Esophagus muscularis mucosa (tissue), 4 donors: ENCODE results near the gene BRCA1. TPM values are rescaled to one million over a fixed set of nuclear protein-coding genes. Genes with fewer than 3 reads are reported as not detected.
"Not testable (repeated sequence)": the region's sequence is repeated elsewhere in the genome, so short reads cannot be mapped to it uniquely, and the experiment has no call there.

Source experiments
- DNase-seq: peaks from one replicate; pipeline ENCODE4 v3.0.0-alpha.2; 2017; ENCODE audit errors: extremely low spot score
- H3K27ac ChIP-seq, 4 donors: fragments of 200-600 bp; sonication (generic); replicated peaks in 1 of 4; 1 replicate in 3 of 4; 2 replicates in 1 of 4; pipeline ENCODE4 v1.5.1; 2016 to 2019; ENCODE audit warnings: mild to moderate bottlenecking in 1 of 4
- H3K27me3 ChIP-seq, 4 donors: fragments of 200-600 bp; sonication (generic); one replicate each; pipeline versions ENCODE4 v1.5.1 to v1.6.0; 2016 to 2019
- H3K36me3 ChIP-seq, 4 donors: fragments of 200-600 bp; sonication (generic); one replicate each; pipeline ENCODE4 v1.5.1; 2016 to 2019
- H3K4me1 ChIP-seq, 4 donors: fragments of 200-600 bp; sonication (generic); one replicate each; pipeline ENCODE4 v1.5.1; 2016 to 2019
- H3K4me3 ChIP-seq, 4 donors: fragments of 200-600 bp; sonication (generic); 1 replicate in 2 of 4; 2 replicates in 2 of 4; pipeline ENCODE4 v1.5.1; 2016 to 2019; ENCODE audit warnings: mild to moderate bottlenecking in 4 of 4, moderate library complexity in 1 of 4
- H3K9me3 ChIP-seq, 4 donors: fragments of 200-600 bp; sonication (generic); 1 replicate in 3 of 4; 2 replicates in 1 of 4; pipeline ENCODE4 v1.5.1; 2016 to 2019
- CTCF ChIP-seq, 3 experiments: fragments of 200-600 bp in 2 of 3; fragments of 450-650 bp in 1 of 3; sonication (generic) in 2 of 3; IDR thresholded peaks; one replicate each; pipeline ENCODE4 v1.5.1; 2017 to 2019; ENCODE audit warnings: antibody characterized with exemption in 3 of 3, mild to moderate bottlenecking in 2 of 3, moderate library complexity in 1 of 3
- EP300 ChIP-seq: sonication (generic); formaldehyde crosslinking; IDR thresholded peaks from one replicate; pipeline ENCODE4 v1.6.1; 2017; ENCODE audit warnings: antibody characterized with exemption
- POLR2A ChIP-seq: fragments of 450-650 bp; IDR thresholded peaks from one replicate; pipeline ENCODE4 v1.6.1; 2017; ENCODE audit warnings: antibody characterized with exemption, moderate library complexity, mild to moderate bottlenecking, low read depth
- POLR2AphosphoS5 ChIP-seq, 2 donors: sonication (generic); formaldehyde crosslinking; IDR thresholded peaks; one replicate each; pipeline ENCODE4 v1.6.1; 2017; ENCODE audit warnings: antibody characterized with exemption in 2 of 2
- WGBS: methylation state at CpG from one replicate; pipeline ENCODE4 v1.1.5; 2018; 5-methylcytosine and 5-hydroxymethylcytosine counted together
- intact Hi-C: fragments of 100-400 bp; cut with DNase I; formaldehyde crosslinking; loops from one replicate; pipeline ENCODE4 v1.15.1; 2023
- total RNA-seq, 4 donors: library from RNA; depleted of rRNA; stranded (reverse); fragments of >200 nt; gene quantifications; one replicate each; pipeline versions ENCODE4 v1.1.0 to v1.2.1, GENCODE V29; 2016

The BRCA1 gene
- total RNA-seq, 4 donors from 2014 or later, result 3.1 to 7.6 (median 4.7) TPM

GRCh38 chr17:43140396-43141332, 15.5 kb upstream of the BRCA1 start:
- H3K4me3 ChIP-seq, result no peak overlapping the region
- TF ChIP-seq EP300, result no peak
- no peak for TF ChIP-seq CTCF (IDR thresholded peaks at IDR 0.05)
- no peak for TF ChIP-seq POLR2AphosphoS5 (IDR thresholded peaks at IDR 0.05)
- no peak for TF ChIP-seq POLR2A
- H3K4me1 ChIP-seq, result no peaks in the 10 kb centered on the region
- no peak overlapping the region for H3K27ac ChIP-seq
- no peaks in the 10 kb centered on the region for H3K9me3 ChIP-seq
- intact Hi-C loops, result no loop called here
- 79% methylated on average over 11 of the region's 11 CpGs for WGBS
- peaks cover 0 to 44% (median 11%) of the 10 kb centered on the region in 4 donors for H3K36me3 ChIP-seq
- no peak for DNase-seq
- no peaks in the 10 kb centered on the region for H3K27me3 ChIP-seq

- H3K4me3 ChIP-seq, DNase-seq, H3K4me1 ChIP-seq, H3K27ac ChIP-seq, intact Hi-C loops, H3K27me3 ChIP-seq, H3K9me3 ChIP-seq: not testable (repeated sequence)
- WGBS, result 85% methylated on average over 4 of the region's 4 CpGs
- H3K36me3 ChIP-seq, result peaks cover 14 to 49% (median 21%) of the 10 kb centered on the region in 4 donors
Measured at GRCh38 chr17:43138531-43138930, 13.4 kb upstream of the BRCA1 start.

- H3K4me3 ChIP-seq, H3K27ac ChIP-seq, H3K9me3 ChIP-seq, H3K4me1 ChIP-seq, intact Hi-C loops, H3K27me3 ChIP-seq, DNase-seq: not testable (repeated sequence)
- WGBS, result 76% methylated on average over 3 of the region's 3 CpGs
- peaks cover 25 to 57% (median 33%) of the 10 kb centered on the region in 4 donors for H3K36me3 ChIP-seq
Measured at GRCh38 chr17:43136574-43136973, 11.4 kb upstream of the BRCA1 start.

- Histone ChIP-seq H3K4me3 (no peak overlapping the region), H3K9me3 (no peaks in the 10 kb centered on the region), H3K36me3 (peaks cover 25 to 51% (median 33%) of the 10 kb centered on the region in 4 donors), H3K27ac (no peak overlapping the region), H3K4me1 (no peaks in the 10 kb centered on the region), H3K27me3 (no peaks in the 10 kb centered on the region)
- TF ChIP-seq POLR2AphosphoS5 (IDR thresholded peaks at IDR 0.05), result no peak
- TF ChIP-seq CTCF (IDR thresholded peaks at IDR 0.05), result no peak
- no peak for TF ChIP-seq EP300
- TF ChIP-seq POLR2A, result no peak
- DNase-seq, result no peak
- 92% methylated on average over 4 of the region's 19 CpGs for WGBS
- intact Hi-C loops, result no loop called here
Measured at GRCh38 chr17:43135454-43135819, 10.3 kb upstream of the BRCA1 start.

- 95% methylated on average over 7 of the region's 25 CpGs for WGBS
- TF ChIP-seq POLR2A, result no peak
- no peaks in the 10 kb centered on the region for H3K9me3 ChIP-seq
- H3K27me3 ChIP-seq, result no peaks in the 10 kb centered on the region
- no peaks in the 10 kb centered on the region for H3K4me1 ChIP-seq
- H3K4me3 ChIP-seq, result no peak overlapping the region
- H3K36me3 ChIP-seq, result peaks cover 25 to 51% (median 33%) of the 10 kb centered on the region in 4 donors
- DNase-seq, result no peak
- intact Hi-C loops, result no loop called here
- no peak overlapping the region for H3K27ac ChIP-seq
Measured at GRCh38 chr17:43134774-43135453, 9.8 kb upstream of the BRCA1 start.

- H3K4me3 ChIP-seq, DNase-seq, H3K9me3 ChIP-seq, H3K27me3 ChIP-seq, intact Hi-C loops, H3K27ac ChIP-seq: not testable (repeated sequence)
- peaks cover 0 to 15% (median 8%) of the 10 kb centered on the region in 4 donors for H3K4me1 ChIP-seq
- WGBS, result 85% methylated on average over 5 of the region's 5 CpGs
- peaks cover 25 to 51% (median 33%) of the 10 kb centered on the region in 4 donors for H3K36me3 ChIP-seq
Measured at GRCh38 chr17:43133439-43133838, 8.3 kb upstream of the BRCA1 start.
